Fibroblast of skin of left quadriceps (primary cell): Measurements from ENCODE around the gene C1orf21.
A peak's percentile ranks its signal among the peaks of the same experiment; 100 is the strongest.

Experiments used
- DNase-seq, 2 experiments: peaks; one replicate each; pipeline ENCODE4 v3.0.0-alpha.2; 2013; ENCODE audit warnings: low read depth in 2 of 2

The C1orf21 gene

GRCh38 chr1:184513966-184514365 lies 127.1 kb downstream of the C1orf21 start:
- peak in 1 of 2 experiments; percentile 8 for DNase-seq

- no peak for DNase-seq
These were observed 127.6 kb downstream of the C1orf21 start for GRCh38 chr1:184514447-184514846.

- no peak for DNase-seq
These were observed 130.3 kb downstream of the C1orf21 start for GRCh38 chr1:184517130-184517529.

- no peak for DNase-seq
These were observed 132.0 kb downstream of the C1orf21 start for GRCh38 chr1:184518736-184519357.

- no peak for DNase-seq
These were observed 133.5 kb downstream of the C1orf21 start for GRCh38 chr1:184520336-184520735.

GRCh38 chr1:184524248-184524647 lies 137.4 kb downstream of the C1orf21 start:
- DNase-seq: no peak

GRCh38 chr1:184527402-184527801 lies 140.6 kb downstream of the C1orf21 start:
- no peak for DNase-seq

GRCh38 chr1:184530226-184530625 lies 143.4 kb downstream of the C1orf21 start:
- no peak for DNase-seq

- DNase-seq: no peak
These were observed 144.5 kb downstream of the C1orf21 start for GRCh38 chr1:184531296-184531695.

- DNase-seq: no peak
These were observed 145.4 kb downstream of the C1orf21 start for GRCh38 chr1:184532199-184532598.

GRCh38 chr1:184533049-184533448 lies 146.2 kb downstream of the C1orf21 start:
- no peak for DNase-seq

GRCh38 chr1:184533915-184534314 lies 147.1 kb downstream of the C1orf21 start:
- DNase-seq: no peak

GRCh38 chr1:184534690-184535089 lies 147.9 kb downstream of the C1orf21 start:
- no peak for DNase-seq

GRCh38 chr1:184535191-184535970 lies 148.6 kb downstream of the C1orf21 start:
- DNase-seq: peak; percentile 51 to 53

GRCh38 chr1:184536246-184536985 lies 149.6 kb downstream of the C1orf21 start:
- no peak for DNase-seq

- no peak for DNase-seq
These were observed 152.8 kb downstream of the C1orf21 start for GRCh38 chr1:184539580-184539979.

- DNase-seq: no peak
These were observed 154.8 kb downstream of the C1orf21 start for GRCh38 chr1:184541537-184542152.

- DNase-seq: no peak
These were observed 155.5 kb downstream of the C1orf21 start for GRCh38 chr1:184542291-184542690.

GRCh38 chr1:184545601-184546000 lies 158.8 kb downstream of the C1orf21 start:
- no peak for DNase-seq

GRCh38 chr1:184552446-184552845 lies 165.6 kb downstream of the C1orf21 start:
- DNase-seq: no peak

- no peak for DNase-seq
These were observed 167.0 kb downstream of the C1orf21 start for GRCh38 chr1:184553845-184554244.
